Endothelial cell of umbilical vein (primary cell): ENCODE measurements around the gene DRAP1. TPM values are rescaled to one million over a fixed set of nuclear protein-coding genes. Genes with fewer than 3 reads are reported as not detected.

Experiments used
- BruUV-seq: library from RNA; stranded (reverse); fragments of 400-500 nt; replicated peaks from 2 replicates; lab custom pipeline; 2021; lab: Mats Ljungman, UMichigan
- CTCF ChIA-PET: fragments of 300-600, 350-600 bp; sonication (Branson Sonifier 250); formaldehyde crosslinking; loops from one replicate; lab custom pipeline; 2021; ENCODE audit warnings: antibody characterized with exemption, inconsistent platforms; lab: Charles Lee
- POLR2A ChIA-PET: fragments of 300-600, 350-600 bp; sonication (Branson Sonifier 250); formaldehyde crosslinking; loops from one replicate; lab custom pipeline; 2021; ENCODE audit warnings: antibody characterized with exemption, inconsistent platforms; lab: Charles Lee
- DNase-seq: peaks from one replicate; pipeline ENCODE4 v3.0.0-alpha.2; 2011; ENCODE audit warnings: low read depth, low spot score
- FAIRE-seq: peaks from 2 replicates; lab custom pipeline; 2011; peaks lifted over from hg19 to GRCh38; lab: Jason Lieb, UNC
- H2AFZ ChIP-seq: 2 replicates; pipeline ENCODE4 v1.6.0; 2012; ENCODE audit warnings: low read depth, low read length, control low read depth, inconsistent platforms
- H3K27ac ChIP-seq: 2 replicates; pipeline ENCODE4 v1.5.1; 2011; ENCODE audit warnings: low read depth, mild to moderate bottlenecking, control low read depth, low read length, moderate library complexity; ENCODE audit not compliant: insufficient read depth
- H3K27me3 ChIP-seq, 2 experiments: 2 replicates each; pipeline versions ENCODE4 v1.6.0 to v1.6.1; 2011; ENCODE audit warnings: low read length in 2 of 2, mixed read lengths in 1 of 2; ENCODE audit not compliant: control insufficient read depth in 2 of 2, insufficient read depth in 2 of 2
- H3K36me3 ChIP-seq, 2 experiments: 2 replicates in 1 of 2; 3 replicates in 1 of 2; pipeline ENCODE4 v1.5.1; 2011; ENCODE audit warnings: low read length in 2 of 2, mild to moderate bottlenecking in 1 of 2, moderate library complexity in 1 of 2; ENCODE audit not compliant: control insufficient read depth in 2 of 2, insufficient read depth in 2 of 2; ENCODE audit errors: extremely low read depth in 1 of 2
- H3K4me1 ChIP-seq: 3 replicates; pipeline ENCODE4 v1.5.1; 2011; ENCODE audit warnings: mild to moderate bottlenecking, low read length; ENCODE audit not compliant: control insufficient read depth, insufficient read depth; ENCODE audit errors: extremely low read depth
- H3K4me2 ChIP-seq: 2 replicates; pipeline ENCODE4 v1.6.1; 2011; ENCODE audit warnings: low read length, control low read depth, mixed read lengths; ENCODE audit not compliant: insufficient read depth
- H3K4me3 ChIP-seq, 3 experiments: fragments of 200-600 bp in 1 of 3; sonication (generic), shearing (Covaris generic) in 1 of 3; replicated peaks in 1 of 3; 2 replicates each; pipeline ENCODE4 v1.5.1; 2011 to 2016; ENCODE audit warnings: control low read depth in 3 of 3, low read length in 3 of 3, mild to moderate bottlenecking in 2 of 3, inconsistent platforms in 1 of 3, low read depth in 1 of 3, moderate library complexity in 1 of 3; ENCODE audit not compliant: insufficient read depth in 1 of 3
- H3K79me2 ChIP-seq: 2 replicates; pipeline ENCODE4 v1.6.0; 2012; ENCODE audit warnings: low read length, inconsistent platforms; ENCODE audit not compliant: control insufficient read depth, insufficient read depth
- H3K9ac ChIP-seq: replicated peaks from 2 replicates; pipeline ENCODE3; 2011; ENCODE audit warnings: low read length, control low read depth; ENCODE audit not compliant: insufficient read depth; ENCODE audit errors: extremely low read depth
- H3K9me1 ChIP-seq: replicated peaks from 3 replicates; pipeline ENCODE4 v1.6.0; 2011; ENCODE audit warnings: mild to moderate bottlenecking, low read length; ENCODE audit not compliant: control insufficient read depth, insufficient read depth; ENCODE audit errors: extremely low read depth
- H3K9me3 ChIP-seq: replicated peaks from 2 replicates; pipeline ENCODE4 v1.5.1; 2012; ENCODE audit warnings: low read length, inconsistent platforms; ENCODE audit not compliant: control insufficient read depth, insufficient read depth
- H4K20me1 ChIP-seq: replicated peaks from 2 replicates; pipeline ENCODE3; 2011; ENCODE audit warnings: mild to moderate bottlenecking, low read length; ENCODE audit not compliant: control insufficient read depth, insufficient read depth; ENCODE audit errors: extremely low read depth
- EZH2 ChIP-seq: IDR thresholded peaks from 2 replicates; pipeline ENCODE4 v1.6.1; 2012; ENCODE audit warnings: borderline replicate concordance, low read depth, mild to moderate bottlenecking, moderate library complexity, low read length, inconsistent platforms; ENCODE audit not compliant: severe bottlenecking
- FOS ChIP-seq: IDR thresholded peaks from 2 replicates; pipeline ENCODE4 v1.6.1; 2011; ENCODE audit warnings: mild to moderate bottlenecking, low read length, moderate library complexity, borderline replicate concordance; ENCODE audit not compliant: insufficient read depth
- GATA2 ChIP-seq: IDR thresholded peaks from 2 replicates; pipeline ENCODE4 v1.7.0; 2011; ENCODE audit warnings: low read depth, mild to moderate bottlenecking, moderate library complexity, mixed read lengths, low read length; ENCODE audit not compliant: insufficient read length, insufficient read depth
- JUN ChIP-seq: IDR thresholded peaks from 2 replicates; pipeline ENCODE4 v1.6.1; 2011; ENCODE audit warnings: borderline replicate concordance, low read depth; ENCODE audit not compliant: insufficient read length, insufficient read depth
- MYC ChIP-seq: IDR thresholded peaks from one replicate; pipeline ENCODE4 v1.6.1; 2011; ENCODE audit warnings: mild to moderate bottlenecking, low read depth, low read length
- POLR2AphosphoS5 ChIP-seq: IDR thresholded peaks from 2 replicates; pipeline ENCODE4 v1.6.1; 2012; ENCODE audit warnings: low read depth, mild to moderate bottlenecking, control low read depth, low read length, moderate library complexity; ENCODE audit not compliant: insufficient read depth
- dilution Hi-C: fragments of 300-500 bp; cut with MboI; formaldehyde crosslinking; loops from one replicate; pipeline ENCODE4 v1.15.0; 2019; ENCODE audit warnings: low sequenced_read_pairs; ENCODE audit not compliant: extremely low pct_ligation_motif_present
- intact Hi-C: fragments of 100-400 bp; cut with micrococcal nuclease; formaldehyde crosslinking; loops from one replicate; pipeline ENCODE4 v1.10.0; 2022
- polyA plus RNA-seq, 4 experiments: library from polyadenylated mRNA; depleted of rRNA in 3 of 4; stranded (reverse) in 3 of 4; unstranded in 1 of 4; fragments of >200 nt; gene quantifications; 2 replicates each; pipeline versions ENCODE4 v1.2.1 to v1.2.3, GENCODE V29; 2011 to 2012; ENCODE audit warnings: missing spikeins in 1 of 4
- total RNA-seq: library from RNA; stranded (reverse); gene quantifications from 2 replicates; pipeline ENCODE4 v1.2.3, GENCODE V29; 2021
- TF ChIP-seq, protein P1 (sequence below): IDR thresholded peaks from 2 replicates; pipeline ENCODE4 v1.6.1; 2011; ENCODE audit not compliant: insufficient read depth, insufficient read length

The DRAP1 gene
- total and polyA plus RNA-seq, 2 donors (not counting 3 experiments of a cell fraction or from before 2014, with no cell fraction given), result 74.9 to 114 TPM

DNA sequence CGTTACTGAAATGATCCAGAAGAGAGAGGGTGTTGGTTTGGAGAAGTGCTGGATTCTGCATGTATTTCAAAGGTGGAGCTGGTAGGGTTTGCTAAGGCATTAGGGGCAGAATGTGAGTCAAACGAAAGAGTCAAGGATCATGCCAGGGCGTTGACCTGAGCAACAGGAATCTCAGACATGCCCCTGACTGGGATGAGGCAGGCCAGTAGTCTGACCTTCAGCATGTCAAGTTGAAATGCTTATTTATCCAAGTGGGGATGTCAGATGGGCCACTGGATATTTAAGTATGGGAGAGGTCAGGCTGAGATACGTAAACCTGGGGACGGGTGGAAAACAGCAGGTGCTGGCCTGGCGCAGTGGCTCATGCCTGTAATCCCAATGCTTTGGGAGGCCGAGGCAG is 23.3 kb downstream of the DRAP1 start:
- Histone ChIP-seq H3K79me2 (no peaks in the 10 kb centered on the region), H3K27me3 (peaks cover 0 to 1% of the 10 kb centered on the region in 2 experiments), H2AFZ (no peak overlapping the region), H3K9ac (no peak overlapping the region), H3K27ac (no peak overlapping the region), H3K36me3 (no peaks in the 10 kb centered on the region), H3K9me1 (no peaks in the 10 kb centered on the region), H4K20me1 (no peaks in the 10 kb centered on the region), H3K9me3 (no peaks in the 10 kb centered on the region), H3K4me2 (no peak overlapping the region), H3K4me3 (no peak overlapping the region), H3K4me1 (peaks cover 7% of the 10 kb centered on the region)
- ChIA-PET POLR2A (no interaction called here), CTCF (interaction anchor here (1.4 kb wide), 1 partner anchor 58 kb away, joined by 3 read pairs; no protein-coding TSS in a partner anchor)
- intact Hi-C loops (no loop called here), dilution Hi-C loops (no loop called here)
- TF ChIP-seq, protein P1, sequence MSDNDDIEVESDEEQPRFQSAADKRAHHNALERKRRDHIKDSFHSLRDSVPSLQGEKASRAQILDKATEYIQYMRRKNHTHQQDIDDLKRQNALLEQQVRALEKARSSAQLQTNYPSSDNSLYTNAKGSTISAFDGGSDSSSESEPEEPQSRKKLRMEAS, result no peak
- TF ChIP-seq POLR2AphosphoS5 (no peak), EZH2 (no peak), FOS (no peak), GATA2 (no peak)
- FAIRE-seq, result no peak
- DNase-seq, result no peak
- BruUV-seq, result no TSS peak

- POLR2A ChIA-PET, result no interaction called here
- no peaks in the 10 kb centered on the region for H3K79me2 ChIP-seq
- no peaks in the 10 kb centered on the region for H3K9me3 ChIP-seq
- no peak overlapping the region for H3K4me3 ChIP-seq
- H3K9me1 ChIP-seq, result no peaks in the 10 kb centered on the region
- H3K27me3 ChIP-seq, result no peaks in the 10 kb centered on the region
- no TSS peak for BruUV-seq
- intact Hi-C loops (no loop called here), dilution Hi-C loops (no loop called here)
- TF ChIP-seq FOS, result no peak
- TF ChIP-seq JUN, result no peak
- no peak for TF ChIP-seq MYC
- peaks cover 7% of the 10 kb centered on the region for H3K4me1 ChIP-seq
- no peaks in the 10 kb centered on the region for H4K20me1 ChIP-seq
- no peak for DNase-seq
- H3K27ac ChIP-seq, result no peak overlapping the region
- CTCF ChIA-PET, result interaction anchor here (1.0 kb wide), 1 partner anchor 53 kb away, joined by 3 read pairs; no protein-coding TSS in a partner anchor
- FAIRE-seq, result no peak
- H3K36me3 ChIP-seq, result no peaks in the 10 kb centered on the region
- no peak overlapping the region for H3K4me2 ChIP-seq
- no peak overlapping the region for H2AFZ ChIP-seq
- H3K9ac ChIP-seq, result no peak overlapping the region
Measured at GRCh38 chr11:65944191-65944590, 25.0 kb downstream of the DRAP1 start.
